GM18502 (cell line): ENCODE measurements around the gene C10orf90.
"Not testable (repeated sequence)": the region's sequence is repeated elsewhere in the genome, so short reads cannot be mapped to it uniquely, and the experiment has no call there.

ENCODE experiments used
- ATAC-seq: cut with Tn5 transposase; IDR thresholded peaks from one replicate; pipeline ENCODE4 v1.9.1; 2021; ENCODE audit warnings: mild to moderate bottlenecking; ENCODE audit not compliant: unreplicated experiment, poor library complexity

The C10orf90 gene

GRCh38 chr10:126558881-126559280 lies 111.6 kb downstream of the C10orf90 start:
- ATAC-seq, result no peak

GRCh38 chr10:126551202-126551601 lies 119.3 kb downstream of the C10orf90 start:
- ATAC-seq, result no peak

- ATAC-seq, result not testable (repeated sequence)
Observed at GRCh38 chr10:126550586-126550985, 119.9 kb downstream of the C10orf90 start.

- ATAC-seq, result no peak
Observed at GRCh38 chr10:126549344-126549743, 121.1 kb downstream of the C10orf90 start.

GRCh38 chr10:126544565-126544964 lies 125.9 kb downstream of the C10orf90 start:
- no peak for ATAC-seq

GRCh38 chr10:126538439-126539135 lies 131.9 kb downstream of the C10orf90 start:
- no peak for ATAC-seq

- no peak for ATAC-seq
Observed at GRCh38 chr10:126536656-126537055, 133.8 kb downstream of the C10orf90 start.

GRCh38 chr10:126536148-126536547 lies 134.3 kb downstream of the C10orf90 start:
- no peak for ATAC-seq

- ATAC-seq, result no peak
Observed at GRCh38 chr10:126533644-126534043, 136.8 kb downstream of the C10orf90 start.

GRCh38 chr10:126528315-126528835 lies 142.1 kb downstream of the C10orf90 start:
- no peak for ATAC-seq

- ATAC-seq, result no peak
Observed at GRCh38 chr10:126527645-126528314, 142.7 kb downstream of the C10orf90 start.

GRCh38 chr10:126525326-126525725 lies 145.2 kb downstream of the C10orf90 start:
- no peak for ATAC-seq

GRCh38 chr10:126524526-126524925 lies 146.0 kb downstream of the C10orf90 start:
- ATAC-seq, result no peak

- no peak for ATAC-seq
Observed at GRCh38 chr10:126523071-126523470, 147.4 kb downstream of the C10orf90 start.

GRCh38 chr10:126521399-126521798 lies 149.1 kb downstream of the C10orf90 start:
- ATAC-seq, result no peak

- ATAC-seq, result no peak
Observed at GRCh38 chr10:126520751-126521317, 149.7 kb downstream of the C10orf90 start.

- no peak for ATAC-seq
Observed at GRCh38 chr10:126519992-126520391, 150.5 kb downstream of the C10orf90 start.

GRCh38 chr10:126519185-126519584 lies 151.3 kb downstream of the C10orf90 start:
- no peak for ATAC-seq

- no peak for ATAC-seq
Observed at GRCh38 chr10:126518218-126519080, 152.0 kb downstream of the C10orf90 start.

GRCh38 chr10:126516515-126516914 lies 154.0 kb downstream of the C10orf90 start:
- no peak for ATAC-seq
